ENCODE data around the gene LYL1.

LYL1 gene

GRCh38 chr19:13072188-13072908 lies 30.3 kb downstream of the LYL1 start:
- Histone ChIP-seq H3K27me3 (ENCODE audit: control insufficient read depth, insufficient read depth, low read length) (no peaks in the 10 kb centered on the region), H3K27ac (ENCODE audit: low read length) (no peak overlapping the region), H3K36me3 (ENCODE audit: control insufficient read depth, insufficient read depth, low read length) (no peaks in the 10 kb centered on the region), H3K4me1 (ENCODE audit: control insufficient read depth, insufficient read depth, low read length) (peaks cover 2% of the 10 kb centered on the region; the same call in 1 of the 2 replicates), H3K4me3 (ENCODE audit: low read length) (no peak overlapping the region), H3K9me3 (ENCODE audit: control insufficient read depth, insufficient read depth, low read length) (no peaks in the 10 kb centered on the region)
- WGBS (ENCODE audit: insufficient coverage, insufficient read length), result no CpG with 5 or more reads among the region's 9 CpGs
- DNase-seq (ENCODE audit: low read depth, low spot score), result no peak

- Histone ChIP-seq H3K4me3 (ENCODE audit: low read length) (no peak overlapping the region), H3K4me1 (ENCODE audit: control insufficient read depth, insufficient read depth, low read length) (no peaks in the 10 kb centered on the region), H3K27me3 (ENCODE audit: control insufficient read depth, insufficient read depth, low read length) (no peaks in the 10 kb centered on the region), H3K36me3 (ENCODE audit: control insufficient read depth, insufficient read depth, low read length) (no peaks in the 10 kb centered on the region), H3K27ac (ENCODE audit: low read length) (no peak overlapping the region), H3K9me3 (ENCODE audit: control insufficient read depth, insufficient read depth, low read length) (no peaks in the 10 kb centered on the region)
- DNase-seq (ENCODE audit: low read depth, low spot score), result no peak
- no CpG with 5 or more reads among the region's 9 CpGs for WGBS (ENCODE audit: insufficient coverage, insufficient read length)
These were observed 31.0 kb downstream of the LYL1 start for GRCh38 chr19:13071444-13072187.

- WGBS (ENCODE audit: insufficient coverage, insufficient read length), result no CpG with 5 or more reads among the region's 32 CpGs
- Histone ChIP-seq H3K27me3 (ENCODE audit: control insufficient read depth, insufficient read depth, low read length) (no peaks in the 10 kb centered on the region), H3K9me3 (ENCODE audit: control insufficient read depth, insufficient read depth, low read length) (no peaks in the 10 kb centered on the region), H3K4me1 (ENCODE audit: control insufficient read depth, insufficient read depth, low read length) (no peaks in the 10 kb centered on the region), H3K4me3 (ENCODE audit: low read length) (no peak overlapping the region), H3K36me3 (ENCODE audit: control insufficient read depth, insufficient read depth, low read length) (no peaks in the 10 kb centered on the region), H3K27ac (ENCODE audit: low read length) (no peak overlapping the region)
- no peak for DNase-seq (ENCODE audit: low read depth, low spot score)
These were observed 32.1 kb downstream of the LYL1 start for GRCh38 chr19:13070425-13071140.

- H3K27ac ChIP-seq (ENCODE audit: low read length), result no peak overlapping the region
- no CpG with 5 or more reads among the region's 20 CpGs for WGBS (ENCODE audit: insufficient coverage, insufficient read length)
- DNase-seq (ENCODE audit: low read depth, low spot score), result no peak
- H3K4me1 ChIP-seq (ENCODE audit: control insufficient read depth, insufficient read depth, low read length), result no peaks in the 10 kb centered on the region
- no peaks in the 10 kb centered on the region for H3K27me3 ChIP-seq (ENCODE audit: control insufficient read depth, insufficient read depth, low read length)
- H3K4me3 ChIP-seq (ENCODE audit: low read length), result no peak overlapping the region
- H3K36me3 ChIP-seq (ENCODE audit: control insufficient read depth, insufficient read depth, low read length), result no peaks in the 10 kb centered on the region
- no peaks in the 10 kb centered on the region for H3K9me3 ChIP-seq (ENCODE audit: control insufficient read depth, insufficient read depth, low read length)
These were observed 33.0 kb downstream of the LYL1 start for GRCh38 chr19:13069415-13070359.

GRCh38 chr19:13068085-13068846 lies 34.4 kb downstream of the LYL1 start:
- no peak for DNase-seq (ENCODE audit: low read depth, low spot score)
- no CpG with 5 or more reads among the region's 6 CpGs for WGBS (ENCODE audit: insufficient coverage, insufficient read length)

GRCh38 chr19:13066933-13067807 lies 35.5 kb downstream of the LYL1 start:
- Histone ChIP-seq H3K4me1 (ENCODE audit: control insufficient read depth, insufficient read depth, low read length) (no peaks in the 10 kb centered on the region), H3K27ac (ENCODE audit: low read length) (no peak overlapping the region), H3K9me3 (ENCODE audit: control insufficient read depth, insufficient read depth, low read length) (no peaks in the 10 kb centered on the region), H3K27me3 (ENCODE audit: control insufficient read depth, insufficient read depth, low read length) (peaks cover 11% of the 10 kb centered on the region; the same call in 1 of the 2 replicates), H3K36me3 (ENCODE audit: control insufficient read depth, insufficient read depth, low read length) (no peaks in the 10 kb centered on the region), H3K4me3 (ENCODE audit: low read length) (no peak overlapping the region)
- no CpG with 5 or more reads among the region's 17 CpGs for WGBS (ENCODE audit: insufficient coverage, insufficient read length)
- DNase-seq (ENCODE audit: low read depth, low spot score), result no peak

More at GRCh38 chr19:13068085-13068846, 34.4 kb downstream of the LYL1 start:
- Histone ChIP-seq H3K27ac (ENCODE audit: low read length) (no peak overlapping the region), H3K27me3 (ENCODE audit: control insufficient read depth, insufficient read depth, low read length) (no peaks in the 10 kb centered on the region), H3K36me3 (ENCODE audit: control insufficient read depth, insufficient read depth, low read length) (no peaks in the 10 kb centered on the region), H3K4me3 (ENCODE audit: low read length) (no peak overlapping the region), H3K4me1 (ENCODE audit: control insufficient read depth, insufficient read depth, low read length) (no peaks in the 10 kb centered on the region), H3K9me3 (ENCODE audit: control insufficient read depth, insufficient read depth, low read length) (no peaks in the 10 kb centered on the region)

- H3K4me1 ChIP-seq (ENCODE audit: control insufficient read depth, insufficient read depth, low read length), result no peaks in the 10 kb centered on the region
- H3K27ac ChIP-seq (ENCODE audit: low read length), result no peak overlapping the region
- H3K36me3 ChIP-seq (ENCODE audit: control insufficient read depth, insufficient read depth, low read length), result no peaks in the 10 kb centered on the region
- H3K9me3 ChIP-seq (ENCODE audit: control insufficient read depth, insufficient read depth, low read length), result no peaks in the 10 kb centered on the region
- DNase-seq (ENCODE audit: low read depth, low spot score), result no peak
- WGBS (ENCODE audit: insufficient coverage, insufficient read length), result no CpG with 5 or more reads among the region's 5 CpGs
- peaks cover 15% of the 10 kb centered on the region for H3K27me3 ChIP-seq (ENCODE audit: control insufficient read depth, insufficient read depth, low read length)
- H3K4me3 ChIP-seq (ENCODE audit: low read length), result no peak overlapping the region
These were observed 36.4 kb downstream of the LYL1 start for GRCh38 chr19:13066226-13066625.

GRCh38 chr19:13064092-13064489 lies 38.6 kb downstream of the LYL1 start:
- Histone ChIP-seq H3K4me3 (ENCODE audit: low read length) (no peak overlapping the region), H3K27ac (ENCODE audit: low read length) (no peak overlapping the region), H3K36me3 (ENCODE audit: control insufficient read depth, insufficient read depth, low read length) (no peaks in the 10 kb centered on the region), H3K9me3 (ENCODE audit: control insufficient read depth, insufficient read depth, low read length) (no peaks in the 10 kb centered on the region), H3K4me1 (ENCODE audit: control insufficient read depth, insufficient read depth, low read length) (0 out of 2 replicates have a peak, but pooled peaks cover 3% of the 10 kb centered on the region), H3K27me3 (ENCODE audit: control insufficient read depth, insufficient read depth, low read length) (peaks cover 30% of the 10 kb centered on the region)
- no CpG with 5 or more reads among the region's 6 CpGs for WGBS (ENCODE audit: insufficient coverage, insufficient read length)
- DNase-seq (ENCODE audit: low read depth, low spot score), result no peak

All from iPS DF 6.9 (cell line).